Astrocyte (in vitro differentiated cells and primary cell): ENCODE results near the gene GRAP2. TPM values are rescaled to one million over a fixed set of nuclear protein-coding genes. Genes with fewer than 3 reads are reported as not detected.

Source experiments
- DNase-seq: peaks from one replicate; pipeline ENCODE4 v3.0.0-alpha.2; 2010; ENCODE audit warnings: low read depth
- FAIRE-seq: peaks from 2 replicates; lab custom pipeline; 2011; peaks lifted over from hg19 to GRCh38; lab: Jason Lieb, UNC
- H2AFZ ChIP-seq: 2 replicates; pipeline ENCODE4 v1.6.0; 2012; ENCODE audit warnings: low read depth, low read length, inconsistent platforms
- H3K27ac ChIP-seq: 2 replicates; pipeline ENCODE4 v1.5.1; 2011; ENCODE audit warnings: low read depth, low read length, inconsistent platforms
- H3K27me3 ChIP-seq: 2 replicates; pipeline ENCODE4 v1.6.0; 2011; ENCODE audit warnings: low read length, inconsistent platforms; ENCODE audit not compliant: insufficient read depth
- H3K36me3 ChIP-seq: 2 replicates; pipeline ENCODE4 v1.5.1; 2011; ENCODE audit warnings: low read length, inconsistent platforms; ENCODE audit not compliant: insufficient read depth
- H3K4me1 ChIP-seq: 2 replicates; pipeline ENCODE4 v1.5.1; 2011; ENCODE audit warnings: low read length, inconsistent platforms; ENCODE audit not compliant: insufficient read depth
- H3K4me2 ChIP-seq: 2 replicates; pipeline ENCODE4 v1.6.0; 2012; ENCODE audit warnings: low read length, inconsistent platforms
- H3K4me3 ChIP-seq: 2 replicates; pipeline ENCODE4 v1.5.1; 2011; ENCODE audit warnings: low read depth, mild to moderate bottlenecking, low read length, inconsistent platforms; ENCODE audit not compliant: insufficient read depth
- H3K79me2 ChIP-seq: 2 replicates; pipeline ENCODE4 v1.6.0; 2012; ENCODE audit warnings: mild to moderate bottlenecking, low read length, inconsistent platforms; ENCODE audit not compliant: insufficient read depth
- H3K9ac ChIP-seq: 2 replicates; pipeline ENCODE4 v1.6.0; 2012; ENCODE audit warnings: mild to moderate bottlenecking, low read length, inconsistent platforms
- H3K9me3 ChIP-seq: 2 replicates; pipeline ENCODE4 v1.5.1; 2012; ENCODE audit warnings: low read depth, mild to moderate bottlenecking, low read length, inconsistent platforms; ENCODE audit not compliant: insufficient read depth
- H4K20me1 ChIP-seq: 2 replicates; pipeline ENCODE4 v1.6.0; 2012; ENCODE audit warnings: low read length, inconsistent platforms; ENCODE audit not compliant: insufficient read depth
- H3K27ac Mint-ChIP-seq: one replicate; pipeline ENCODE4 v1.8.0; 2021; ENCODE audit warnings: mild to moderate bottlenecking, mixed read lengths; ENCODE audit not compliant: unreplicated experiment
- H3K27me3 Mint-ChIP-seq: one replicate; pipeline ENCODE4 v1.8.0; 2021; ENCODE audit warnings: low read depth, mixed read lengths; ENCODE audit not compliant: unreplicated experiment
- H3K36me3 Mint-ChIP-seq: one replicate; pipeline ENCODE4 v1.8.0; 2021; ENCODE audit warnings: low read depth, mixed read lengths; ENCODE audit not compliant: unreplicated experiment
- H3K4me1 Mint-ChIP-seq: one replicate; pipeline ENCODE4 v1.8.0; 2021; ENCODE audit warnings: low read depth, mixed read lengths; ENCODE audit not compliant: unreplicated experiment
- H3K4me3 Mint-ChIP-seq: one replicate; pipeline ENCODE4 v1.8.0; 2021; ENCODE audit warnings: mild to moderate bottlenecking, moderate library complexity, mixed read lengths; ENCODE audit not compliant: unreplicated experiment
- H3K9me3 Mint-ChIP-seq: one replicate; pipeline ENCODE4 v1.8.0; 2021; ENCODE audit warnings: mild to moderate bottlenecking, mixed read lengths; ENCODE audit not compliant: unreplicated experiment
- CTCF ChIP-seq: IDR thresholded peaks from 2 replicates; pipeline ENCODE4 v1.5.1; 2011; ENCODE audit warnings: low read depth, mild to moderate bottlenecking, inconsistent platforms, low read length, moderate library complexity; ENCODE audit not compliant: insufficient read depth
- EZH2 ChIP-seq: IDR thresholded peaks from 2 replicates; pipeline ENCODE4 v1.6.1; 2012; ENCODE audit warnings: mild to moderate bottlenecking, low read length, inconsistent platforms; ENCODE audit not compliant: insufficient read depth
- total RNA-seq: library from RNA; stranded (reverse); gene quantifications from 2 replicates; pipeline ENCODE4 v1.2.1, GENCODE V29; 2021

Gene GRAP2
- total RNA-seq, 1 donor from 2014 or later = 0.23 TPM

- Histone ChIP-seq H3K4me3 (no peak overlapping the region), H4K20me1 (no peaks in the 10 kb centered on the region), H3K27ac (no peak overlapping the region), H3K4me2 (no peak overlapping the region), H3K27me3 (peaks cover 13% of the 10 kb centered on the region), H3K9me3 (no peaks in the 10 kb centered on the region), H3K9ac (no peak overlapping the region), H3K79me2 (no peaks in the 10 kb centered on the region), H2AFZ (no peak overlapping the region), H3K36me3 (no peaks in the 10 kb centered on the region), H3K4me1 (peaks cover 9% of the 10 kb centered on the region)
- Mint-ChIP-seq H3K36me3 (no peaks in the 10 kb centered on the region), H3K9me3 (peaks cover 7% of the 10 kb centered on the region), H3K4me3 (no peak overlapping the region), H3K27ac (no peak overlapping the region), H3K27me3 (peaks cover 4% of the 10 kb centered on the region), H3K4me1 (peaks cover 35% of the 10 kb centered on the region)
- FAIRE-seq (no peak), DNase-seq (no peak)
- TF ChIP-seq EZH2 (no peak), CTCF (no peak)
Measured at GRCh38 chr22:39953101-39953500, 52.2 kb downstream of the GRAP2 start.

DNA sequence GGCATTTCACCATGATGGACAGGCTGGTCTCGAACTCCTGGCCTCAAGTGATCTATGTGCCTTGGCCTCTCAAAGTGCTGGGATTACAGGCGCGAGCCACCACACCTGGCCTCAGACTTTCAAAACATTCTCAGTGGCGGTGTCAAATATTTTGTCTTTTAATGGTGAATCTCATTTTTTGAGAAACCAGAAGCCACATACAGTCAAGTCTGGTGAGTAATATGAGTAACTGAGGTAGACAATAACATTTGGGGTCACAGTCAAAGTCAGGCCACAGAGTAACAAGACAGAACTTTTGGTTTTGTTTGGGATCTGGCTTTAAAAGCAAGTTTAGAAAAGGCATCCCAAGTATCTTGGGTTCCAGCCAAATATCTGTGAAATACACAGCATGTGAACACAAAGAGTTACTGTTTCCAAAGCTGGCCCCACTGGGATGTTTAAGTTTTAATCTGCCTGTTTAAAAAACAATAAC is 53.7 kb downstream of the GRAP2 start:
- Histone ChIP-seq H3K9ac (no peak overlapping the region), H3K4me1 (peaks cover 16% of the 10 kb centered on the region), H4K20me1 (no peaks in the 10 kb centered on the region), H3K36me3 (no peaks in the 10 kb centered on the region), H3K79me2 (no peaks in the 10 kb centered on the region), H3K4me3 (no peak overlapping the region), H3K27ac (peak overlapping the region; percentile 26), H3K9me3 (no peaks in the 10 kb centered on the region), H2AFZ (no peak overlapping the region), H3K4me2 (peak overlapping the region; percentile 35), H3K27me3 (peaks cover 5% of the 10 kb centered on the region)
- peaks cover 4% of the 10 kb centered on the region for H3K27me3 Mint-ChIP-seq
- no peaks in the 10 kb centered on the region for H3K36me3 Mint-ChIP-seq
- H3K27ac Mint-ChIP-seq = peak overlapping the region; percentile 56
- H3K9me3 Mint-ChIP-seq = peaks cover 7% of the 10 kb centered on the region
- H3K4me1 Mint-ChIP-seq = peaks cover 39% of the 10 kb centered on the region
- DNase-seq (peak; percentile 97), FAIRE-seq (no peak)
- TF ChIP-seq EZH2 = no peak
- no peak for TF ChIP-seq CTCF
- no peak overlapping the region for H3K4me3 Mint-ChIP-seq

- H3K4me3 Mint-ChIP-seq = no peak overlapping the region
- TF ChIP-seq EZH2 = no peak
- no peak for TF ChIP-seq CTCF
- Histone ChIP-seq H3K9ac (no peak overlapping the region), H3K27me3 (no peaks in the 10 kb centered on the region), H3K4me3 (no peak overlapping the region), H3K4me1 (peaks cover 27% of the 10 kb centered on the region), H2AFZ (no peak overlapping the region), H3K4me2 (no peak overlapping the region), H3K36me3 (no peaks in the 10 kb centered on the region), H3K79me2 (no peaks in the 10 kb centered on the region), H4K20me1 (no peaks in the 10 kb centered on the region), H3K27ac (no peak overlapping the region), H3K9me3 (no peaks in the 10 kb centered on the region)
- no peaks in the 10 kb centered on the region for H3K27me3 Mint-ChIP-seq
- H3K36me3 Mint-ChIP-seq = no peaks in the 10 kb centered on the region
- peaks cover 49% of the 10 kb centered on the region for H3K4me1 Mint-ChIP-seq
- peaks cover 7% of the 10 kb centered on the region for H3K9me3 Mint-ChIP-seq
- DNase-seq (no peak), FAIRE-seq (no peak)
- peak overlapping the region; percentile 66 for H3K27ac Mint-ChIP-seq
Measured at GRCh38 chr22:39955675-39956074, 54.8 kb downstream of the GRAP2 start.
